SK-N-SH treated with all-trans-retinoic acid at 6 μM for 48 hours (cell line): ENCODE results near the gene PRKCI.

Source experiments
- ARNTL ChIP-seq: fragments of 450-650 bp; formaldehyde crosslinking; IDR thresholded peaks from 2 replicates; pipeline ENCODE4 v1.5.0; 2020; ENCODE audit warnings: low read depth, mild to moderate bottlenecking, moderate library complexity, borderline replicate concordance
- ZFP3 ChIP-seq: fragments of 250-450 bp; sonication (Bioruptor Pico); IDR thresholded peaks from 2 replicates; pipeline ENCODE4 v1.5.0; 2020; ENCODE audit warnings: mild to moderate bottlenecking, moderate library complexity
- ZNF70 ChIP-seq: fragments of 450-650 bp; formaldehyde crosslinking; IDR thresholded peaks from 2 replicates; pipeline ENCODE4 v1.5.0; 2020; ENCODE audit warnings: mild to moderate bottlenecking, moderate library complexity
- TF ChIP-seq, protein P1 (sequence below): fragments of 250-450 bp; sonication (Bioruptor Pico); IDR thresholded peaks from 2 replicates; pipeline ENCODE4 v1.8.0; 2020; ENCODE audit warnings: mild to moderate bottlenecking, moderate library complexity, borderline replicate concordance
- TF ChIP-seq, protein P2 (sequence below): fragments of 250-450 bp; sonication (Bioruptor Pico); IDR thresholded peaks from 2 replicates; pipeline ENCODE4 v1.5.1; 2020; ENCODE audit warnings: low read depth, mild to moderate bottlenecking, moderate library complexity

GRCh38 chr3:170232266-170232665 is 10.0 kb downstream of the PRKCI start:
- TF ChIP-seq ZFP3 (no peak), ZNF70 (CRISPR knock-in tag) (no peak), ARNTL (CRISPR knock-in tag) (no peak)
- TF ChIP-seq, protein P1, sequence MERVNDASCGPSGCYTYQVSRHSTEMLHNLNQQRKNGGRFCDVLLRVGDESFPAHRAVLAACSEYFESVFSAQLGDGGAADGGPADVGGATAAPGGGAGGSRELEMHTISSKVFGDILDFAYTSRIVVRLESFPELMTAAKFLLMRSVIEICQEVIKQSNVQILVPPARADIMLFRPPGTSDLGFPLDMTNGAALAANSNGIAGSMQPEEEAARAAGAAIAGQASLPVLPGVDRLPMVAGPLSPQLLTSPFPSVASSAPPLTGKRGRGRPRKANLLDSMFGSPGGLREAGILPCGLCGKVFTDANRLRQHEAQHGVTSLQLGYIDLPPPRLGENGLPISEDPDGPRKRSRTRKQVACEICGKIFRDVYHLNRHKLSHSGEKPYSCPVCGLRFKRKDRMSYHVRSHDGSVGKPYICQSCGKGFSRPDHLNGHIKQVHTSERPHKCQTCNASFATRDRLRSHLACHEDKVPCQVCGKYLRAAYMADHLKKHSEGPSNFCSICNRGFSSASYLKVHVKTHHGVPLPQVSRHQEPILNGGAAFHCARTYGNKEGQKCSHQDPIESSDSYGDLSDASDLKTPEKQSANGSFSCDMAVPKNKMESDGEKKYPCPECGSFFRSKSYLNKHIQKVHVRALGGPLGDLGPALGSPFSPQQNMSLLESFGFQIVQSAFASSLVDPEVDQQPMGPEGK (CRISPR knock-in tag) = no peak
- TF ChIP-seq, protein P2, sequence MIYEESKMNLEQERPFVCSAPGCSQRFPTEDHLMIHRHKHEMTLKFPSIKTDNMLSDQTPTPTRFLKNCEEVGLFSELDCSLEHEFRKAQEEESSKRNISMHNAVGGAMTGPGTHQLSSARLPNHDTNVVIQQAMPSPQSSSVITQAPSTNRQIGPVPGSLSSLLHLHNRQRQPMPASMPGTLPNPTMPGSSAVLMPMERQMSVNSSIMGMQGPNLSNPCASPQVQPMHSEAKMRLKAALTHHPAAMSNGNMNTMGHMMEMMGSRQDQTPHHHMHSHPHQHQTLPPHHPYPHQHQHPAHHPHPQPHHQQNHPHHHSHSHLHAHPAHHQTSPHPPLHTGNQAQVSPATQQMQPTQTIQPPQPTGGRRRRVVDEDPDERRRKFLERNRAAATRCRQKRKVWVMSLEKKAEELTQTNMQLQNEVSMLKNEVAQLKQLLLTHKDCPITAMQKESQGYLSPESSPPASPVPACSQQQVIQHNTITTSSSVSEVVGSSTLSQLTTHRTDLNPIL (CRISPR knock-in tag) = no peak
